HepG2 (cell line): Measurements from ENCODE around the gene COX7A2L. TPM values are rescaled to one million over a fixed set of nuclear protein-coding genes. Genes with fewer than 3 reads are reported as not detected.
A peak's percentile ranks its signal among the peaks of the same experiment; 100 is the strongest.

Source experiments
- CEBPZ ChIP-seq: IDR thresholded peaks from 2 replicates; pipeline ENCODE4 v1.6.1; 2012; ENCODE audit warnings: low read length, improper control_type of control experiment
- FLYWCH1 ChIP-seq: sonication (generic); formaldehyde crosslinking; IDR thresholded peaks from 2 replicates; pipeline ENCODE4 v1.8.1; 2023; ENCODE audit warnings: mild to moderate bottlenecking, missing genetic modification reagents
- FOXO1 ChIP-seq: sonication (generic); formaldehyde crosslinking; IDR thresholded peaks from 2 replicates; pipeline ENCODE4 v1.4.0; 2020; ENCODE audit warnings: missing genetic modification reagents
- HES4 ChIP-seq: sonication (generic); formaldehyde crosslinking; IDR thresholded peaks from 2 replicates; pipeline ENCODE4 v1.9.0; 2021; ENCODE audit warnings: mild to moderate bottlenecking, missing genetic modification reagents, borderline replicate concordance
- HIC2 ChIP-seq: sonication (generic); formaldehyde crosslinking; IDR thresholded peaks from 2 replicates; pipeline ENCODE4 v1.9.0; 2022; ENCODE audit warnings: low read depth, missing genetic modification reagents
- HIVEP1 ChIP-seq: sonication (generic); formaldehyde crosslinking; IDR thresholded peaks from 2 replicates; pipeline ENCODE4 v1.4.0; 2020; ENCODE audit warnings: mild to moderate bottlenecking, missing genetic modification reagents
- HOXD1 ChIP-seq: sonication (generic); formaldehyde crosslinking; IDR thresholded peaks from 2 replicates; pipeline ENCODE4 v1.5.0; 2020; ENCODE audit warnings: missing genetic modification reagents
- KDM4B ChIP-seq: sonication (generic); formaldehyde crosslinking; IDR thresholded peaks from 2 replicates; pipeline ENCODE4 v1.4.0; 2020; ENCODE audit warnings: missing genetic modification reagents
- NFE2L1 ChIP-seq: sonication (generic); formaldehyde crosslinking; IDR thresholded peaks from 2 replicates; pipeline ENCODE4 v1.4.0; 2020; ENCODE audit warnings: missing genetic modification reagents, mild to moderate bottlenecking, borderline replicate concordance
- NR2F6 ChIP-seq, 2 experiments: IDR thresholded peaks; 2 replicates each; pipeline ENCODE4 v1.6.1; 2016; ENCODE audit warnings: antibody characterized with exemption in 1 of 2, mild to moderate bottlenecking in 1 of 2
- PITX1 ChIP-seq: sonication (generic); formaldehyde crosslinking; IDR thresholded peaks from 2 replicates; pipeline ENCODE4 v1.5.1; 2020; ENCODE audit warnings: mild to moderate bottlenecking, missing genetic modification reagents
- POLR2AphosphoS2 ChIP-seq: IDR thresholded peaks from 2 replicates; pipeline ENCODE4 v1.6.1; 2011; ENCODE audit warnings: low read depth, low read length, improper control_type of control experiment
- SMARCE1 ChIP-seq: fragments of 450-650 bp; IDR thresholded peaks from 2 replicates; pipeline ENCODE4 v1.6.1; 2017; ENCODE audit warnings: borderline replicate concordance
- TAF15 ChIP-seq: fragments of 200-400 bp; formaldehyde crosslinking; IDR thresholded peaks from one replicate; pipeline ENCODE4 v1.6.1; 2018; ENCODE audit warnings: mild to moderate bottlenecking, low read depth, low read length; ENCODE audit not compliant: poor library complexity, severe bottlenecking
- TRAFD1 ChIP-seq: sonication (generic); formaldehyde crosslinking; IDR thresholded peaks from 2 replicates; pipeline ENCODE4 v1.5.1; 2020; ENCODE audit warnings: missing genetic modification reagents, mild to moderate bottlenecking, borderline replicate concordance
- ZBTB21 ChIP-seq: sonication (generic); formaldehyde crosslinking; IDR thresholded peaks from 2 replicates; pipeline ENCODE4 v1.4.0; 2020; ENCODE audit warnings: missing genetic modification reagents
- ZNF124 ChIP-seq: sonication (generic); formaldehyde crosslinking; IDR thresholded peaks from 2 replicates; pipeline ENCODE4 v1.4.0; 2020; ENCODE audit warnings: missing genetic modification reagents
- ZNF512B ChIP-seq: sonication (generic); formaldehyde crosslinking; IDR thresholded peaks from 2 replicates; pipeline ENCODE4 v1.5.1; 2020; ENCODE audit warnings: missing genetic modification reagents, mild to moderate bottlenecking, borderline replicate concordance
- ZNF547 ChIP-seq: sonication (generic); formaldehyde crosslinking; IDR thresholded peaks from 2 replicates; pipeline ENCODE4 v1.5.1; 2020; ENCODE audit warnings: mild to moderate bottlenecking, missing genetic modification reagents
- ZNF564 ChIP-seq: sonication (generic); formaldehyde crosslinking; IDR thresholded peaks from 2 replicates; pipeline ENCODE4 v1.8.1; 2023; ENCODE audit warnings: mild to moderate bottlenecking, missing genetic modification reagents
- ZNF891 ChIP-seq: sonication (generic); formaldehyde crosslinking; IDR thresholded peaks from 2 replicates; pipeline ENCODE4 v1.5.0; 2020; ENCODE audit warnings: mild to moderate bottlenecking, missing genetic modification reagents
- polyA plus RNA-seq, 8 experiments: library from polyadenylated mRNA; depleted of rRNA in 3 of 8; stranded (reverse) in 7 of 8; unstranded in 1 of 8; fragments of >200 nt; fragmentation: Illumina TruSeq in 4 of 8; extraction: Trizol in 4 of 8; gene quantifications; 2 replicates each; pipeline versions ENCODE4 v1.2.1 to v1.2.3, GENCODE V29; 2011 to 2016; ENCODE audit warnings: low read depth in 4 of 8, missing spikeins in 1 of 8, mixed read lengths in 1 of 8; ENCODE audit not compliant: insufficient read depth in 1 of 8
- total RNA-seq, 5 experiments: library from RNA; depleted of rRNA; stranded (reverse); fragments of >200 nt; fragmentation: Illumina TruSeq; extraction: Trizol; gene quantifications; 2 replicates each; pipeline ENCODE4 v1.2.3, GENCODE V29; 2016; ENCODE audit warnings: low read depth in 1 of 5

The COX7A2L gene
- total and polyA plus RNA-seq, 2 of the 13 experiments (the other 11 are each of a cell fraction or from before 2014, with no cell fraction given): 155 to 201 TPM

GRCh38 chr2:42337846-42338566, 23.0 kb downstream of the COX7A2L start (continued):
- TF ChIP-seq NR2F6 (IDR thresholded peaks at IDR 0.05) (no peak), NR2F6 (CRISPR knock-in tag; IDR thresholded peaks at IDR 0.05) (no peak), ZNF547 (0 out of 2 replicates have a peak, but pooled peaks have one; percentile 3), ZNF512B (CRISPR knock-in tag) (no peak; the same call in 1 of the 2 replicates), HIVEP1 (CRISPR knock-in tag) (no peak), HIC2 (CRISPR knock-in tag) (peak; percentile 52; the same call in 1 of the 2 replicates), ZNF564 (CRISPR knock-in tag) (no peak), ZBTB21 (CRISPR knock-in tag) (no peak), SMARCE1 (no peak), ZNF891 (CRISPR knock-in tag) (no peak), KDM4B (CRISPR knock-in tag) (no peak), PITX1 (CRISPR knock-in tag) (no peak), POLR2AphosphoS2 (no peak; the same call in none of the 2 replicates), FOXO1 (CRISPR knock-in tag) (no peak), CEBPZ (no peak), FLYWCH1 (CRISPR knock-in tag) (0 out of 2 replicates have a peak, but pooled peaks have one; percentile 12), HOXD1 (no peak), TAF15 (no peak), HES4 (CRISPR knock-in tag) (no peak), TRAFD1 (CRISPR knock-in tag) (no peak), ZNF124 (CRISPR knock-in tag) (no peak), NFE2L1 (no peak)
